GM12892 (cell line): ENCODE measurements around the gene SSRP1.

Experiments
- POLR2A ChIP-seq: IDR thresholded peaks from 2 replicates; pipeline ENCODE4 v1.6.1; 2011; ENCODE audit warnings: low read depth, low read length, control low read depth
- TAF1 ChIP-seq: IDR thresholded peaks from 2 replicates; pipeline ENCODE4 v1.6.1; 2011; ENCODE audit warnings: low read depth, mild to moderate bottlenecking, control low read depth, low read length, borderline replicate concordance

DNA sequence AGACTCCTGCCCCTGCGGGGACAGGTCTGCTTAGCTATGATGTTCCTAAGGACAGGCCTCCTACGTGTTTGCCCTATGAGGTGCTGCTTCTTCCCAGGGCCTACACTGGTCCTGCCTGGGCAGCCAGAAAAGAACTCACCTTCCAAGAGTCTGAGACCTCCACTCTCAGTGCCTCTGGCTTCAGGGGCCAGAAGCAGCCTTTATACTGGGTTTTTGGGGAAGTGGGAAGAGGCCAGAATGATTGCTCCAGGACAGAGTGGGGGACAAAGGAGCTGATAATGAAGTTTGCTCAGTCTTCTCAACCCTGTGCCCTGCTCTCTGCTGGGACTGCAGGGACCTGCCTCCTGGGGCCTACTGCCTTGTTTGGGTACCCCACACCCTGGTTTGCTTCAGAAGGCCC, 45.3 kb upstream of the SSRP1 start, which contains the start of gene PRG3:
- TF ChIP-seq TAF1 = no peak
- no peak for TF ChIP-seq POLR2A
